Caco-2 (cell line): ENCODE measurements around the gene APC2. TPM values are rescaled to one million over a fixed set of nuclear protein-coding genes. Genes with fewer than 3 reads are reported as not detected.
A peak's percentile ranks its signal among the peaks of the same experiment; 100 is the strongest.

Source experiments
- BruUV-seq: library from RNA; stranded (reverse); fragments of 400-500 nt; replicated peaks from 2 replicates; lab custom pipeline; 2021; lab: Mats Ljungman, UMichigan
- CTCF ChIA-PET: fragments of 300-600 bp; sonication (Branson Sonifier 250); formaldehyde crosslinking; loops from one replicate; lab custom pipeline; 2022; ENCODE audit warnings: antibody characterized with exemption; lab: Charles Lee
- POLR2A ChIA-PET: fragments of 300-600 bp; sonication (Branson Sonifier 250); formaldehyde crosslinking; loops from one replicate; lab custom pipeline; 2022; ENCODE audit warnings: antibody characterized with exemption; lab: Charles Lee
- DNase-seq, 2 experiments: peaks; one replicate each; pipeline versions ENCODE4 v3.0.0 to v3.0.0-alpha.2; 2020 to 2022
- H3K27me3 ChIP-seq: replicated peaks from 2 replicates; pipeline ENCODE4 v1.6.0; 2011; ENCODE audit warnings: low read length; ENCODE audit not compliant: control insufficient read depth, insufficient read depth
- H3K36me3 ChIP-seq: 2 replicates; pipeline ENCODE4 v1.5.1; 2011; ENCODE audit warnings: low read length; ENCODE audit not compliant: control insufficient read depth, insufficient read depth
- H3K4me1 ChIP-seq: fragments of 250-450 bp; sonication (Bioruptor Pico); 2 replicates; pipeline ENCODE4 v1.5.1; 2020; ENCODE audit warnings: mild to moderate bottlenecking
- H3K4me3 ChIP-seq: 2 replicates; pipeline ENCODE4 v1.5.1; 2011; ENCODE audit warnings: low read depth, mild to moderate bottlenecking, control low read depth, low read length
- H3K9me3 ChIP-seq: fragments of 250-450 bp; sonication (Bioruptor Pico); 2 replicates; pipeline ENCODE4 v1.5.1; 2020; ENCODE audit warnings: mild to moderate bottlenecking, moderate library complexity
- H3K27ac Mint-ChIP-seq: one replicate; pipeline ENCODE4 v1.8.0; 2022; ENCODE audit warnings: mixed read lengths; ENCODE audit not compliant: unreplicated experiment
- H3K27me3 Mint-ChIP-seq: one replicate; pipeline ENCODE4 v1.8.0; 2022; ENCODE audit warnings: mixed read lengths; ENCODE audit not compliant: insufficient read depth, unreplicated experiment
- H3K36me3 Mint-ChIP-seq: one replicate; pipeline ENCODE4 v1.8.0; 2022; ENCODE audit warnings: mild to moderate bottlenecking, mixed read lengths; ENCODE audit not compliant: insufficient read depth, unreplicated experiment
- H3K4me1 Mint-ChIP-seq: one replicate; pipeline ENCODE4 v1.8.0; 2022; ENCODE audit warnings: low read depth, mixed read lengths; ENCODE audit not compliant: unreplicated experiment
- H3K4me3 Mint-ChIP-seq: one replicate; pipeline ENCODE4 v1.8.0; 2022; ENCODE audit warnings: mild to moderate bottlenecking, moderate library complexity, mixed read lengths; ENCODE audit not compliant: unreplicated experiment
- H3K9me3 Mint-ChIP-seq: one replicate; pipeline ENCODE4 v1.8.0; 2022; ENCODE audit warnings: mixed read lengths; ENCODE audit not compliant: unreplicated experiment
- intact Hi-C: fragments of 100-400 bp; cut with micrococcal nuclease; formaldehyde crosslinking; loops from one replicate; pipeline ENCODE4 v1.10.0; 2022; ENCODE audit not compliant: unreplicated experiment
- total RNA-seq: library from RNA; stranded (reverse); gene quantifications from 2 replicates; pipeline ENCODE4 v1.2.3, GENCODE V29; 2022
- TF ChIP-seq, protein P1 (sequence below), 2 experiments: fragments of 200-600 bp in 1 of 2; IDR thresholded peaks; 1 replicate in 1 of 2; 2 replicates in 1 of 2; pipeline versions ENCODE4 v1.5.1 to v1.8.0; 2011 to 2022; ENCODE audit warnings: antibody characterized with exemption in 1 of 2, control low read depth in 1 of 2, inconsistent platforms in 1 of 2, low read depth in 1 of 2, low read length in 1 of 2, mild to moderate bottlenecking in 1 of 2, moderate library complexity in 1 of 2; ENCODE audit not compliant: insufficient read depth in 1 of 2, severe bottlenecking in 1 of 2, unreplicated experiment in 1 of 2

APC2 gene
- total RNA-seq, 1 experiment from 2014 or later, result 9.5 TPM

DNA sequence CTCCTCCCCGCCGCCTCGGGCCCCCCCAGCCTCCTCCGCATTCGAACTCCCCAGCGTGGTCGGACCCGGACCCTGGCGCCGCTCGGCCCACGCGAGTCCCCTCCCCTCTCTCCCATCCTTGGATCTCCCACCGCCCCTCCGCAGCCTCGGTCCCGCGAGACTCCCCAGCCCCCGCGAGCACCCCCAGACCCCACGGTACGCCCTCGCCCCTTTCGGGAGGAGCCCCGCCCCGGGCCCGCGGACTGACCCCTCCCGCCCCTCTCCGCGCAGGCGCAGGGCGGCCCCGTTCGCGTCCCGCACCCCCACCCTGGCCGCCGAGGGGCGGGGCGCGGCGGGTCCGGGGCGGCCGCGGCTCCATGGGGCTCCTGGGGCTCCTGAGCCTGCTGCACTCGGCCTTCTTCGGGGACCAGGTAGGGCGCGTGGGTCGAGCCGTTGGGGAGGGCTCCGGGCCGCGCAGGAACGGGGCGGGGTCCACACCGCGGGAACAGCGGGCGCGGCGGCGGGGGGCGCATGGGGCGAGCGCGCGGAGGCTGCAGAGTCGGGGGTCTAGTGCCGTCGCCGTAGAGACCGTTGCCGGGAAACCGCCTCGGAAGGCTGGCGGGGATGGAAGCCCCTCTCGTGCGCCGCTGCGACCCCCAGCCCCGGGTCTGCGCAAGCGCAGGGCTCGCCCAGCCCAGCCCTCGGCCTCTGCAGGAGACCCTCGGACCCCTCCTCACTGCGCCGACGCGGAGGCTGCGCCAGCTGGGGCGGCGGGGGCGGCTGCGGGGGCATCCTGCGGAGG lies 3.8 kb upstream of the APC2 start:
- peak overlapping the region; percentile 76 for H3K4me3 Mint-ChIP-seq
- H3K9me3 Mint-ChIP-seq, result no peaks in the 10 kb centered on the region

DNA sequence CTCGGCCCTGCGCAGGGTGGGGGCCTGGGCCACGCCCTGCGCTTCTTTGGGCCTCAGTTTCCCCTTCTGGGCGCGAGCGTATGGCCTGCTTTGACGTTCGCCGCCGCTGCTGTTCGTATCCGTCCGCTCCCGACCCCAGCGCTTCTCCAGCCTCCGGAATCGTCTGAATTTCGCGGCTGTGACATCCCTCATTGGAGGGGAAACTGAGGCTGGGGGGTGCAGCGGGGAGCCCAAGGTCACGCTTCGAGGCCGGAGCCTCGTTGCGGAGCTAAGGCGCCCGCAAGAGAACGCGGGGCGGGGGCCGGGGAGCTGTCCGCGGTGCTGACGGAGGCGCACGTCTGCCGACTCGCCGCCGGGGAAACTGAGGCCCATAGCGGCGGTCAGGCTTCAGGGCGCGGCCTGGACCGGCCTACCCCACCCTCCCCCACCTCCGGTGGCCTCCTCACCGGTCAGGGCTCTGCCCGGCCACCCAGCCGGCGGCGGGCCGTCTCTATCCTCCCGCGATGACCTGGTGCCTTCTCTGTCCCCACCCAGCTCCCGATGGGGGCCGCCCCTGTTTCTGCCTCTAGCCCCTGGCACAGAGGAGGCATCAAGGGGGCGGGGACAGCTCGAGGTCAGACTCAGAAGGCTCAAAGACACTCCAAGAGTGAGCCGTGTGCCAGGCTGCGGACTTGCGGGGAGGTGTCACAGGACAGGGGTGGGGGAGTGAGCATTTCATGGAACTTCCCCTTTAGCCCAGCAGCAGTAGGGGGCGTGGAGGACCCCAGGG lies 3.0 kb upstream of the APC2 start:
- Mint-ChIP-seq H3K36me3 (peaks cover 39% of the 10 kb centered on the region), H3K27me3 (peaks cover 4% of the 10 kb centered on the region), H3K9me3 (no peaks in the 10 kb centered on the region), H3K4me1 (peaks cover 10% of the 10 kb centered on the region), H3K4me3 (peak overlapping the region; percentile 76), H3K27ac (no peak overlapping the region)
- no peaks in the 10 kb centered on the region for H3K9me3 ChIP-seq
- H3K4me3 ChIP-seq, result peak overlapping the region; percentile 65
- TF ChIP-seq, protein P1, sequence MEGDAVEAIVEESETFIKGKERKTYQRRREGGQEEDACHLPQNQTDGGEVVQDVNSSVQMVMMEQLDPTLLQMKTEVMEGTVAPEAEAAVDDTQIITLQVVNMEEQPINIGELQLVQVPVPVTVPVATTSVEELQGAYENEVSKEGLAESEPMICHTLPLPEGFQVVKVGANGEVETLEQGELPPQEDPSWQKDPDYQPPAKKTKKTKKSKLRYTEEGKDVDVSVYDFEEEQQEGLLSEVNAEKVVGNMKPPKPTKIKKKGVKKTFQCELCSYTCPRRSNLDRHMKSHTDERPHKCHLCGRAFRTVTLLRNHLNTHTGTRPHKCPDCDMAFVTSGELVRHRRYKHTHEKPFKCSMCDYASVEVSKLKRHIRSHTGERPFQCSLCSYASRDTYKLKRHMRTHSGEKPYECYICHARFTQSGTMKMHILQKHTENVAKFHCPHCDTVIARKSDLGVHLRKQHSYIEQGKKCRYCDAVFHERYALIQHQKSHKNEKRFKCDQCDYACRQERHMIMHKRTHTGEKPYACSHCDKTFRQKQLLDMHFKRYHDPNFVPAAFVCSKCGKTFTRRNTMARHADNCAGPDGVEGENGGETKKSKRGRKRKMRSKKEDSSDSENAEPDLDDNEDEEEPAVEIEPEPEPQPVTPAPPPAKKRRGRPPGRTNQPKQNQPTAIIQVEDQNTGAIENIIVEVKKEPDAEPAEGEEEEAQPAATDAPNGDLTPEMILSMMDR (IDR thresholded peaks at IDR 0.05; ENCODE audit: insufficient read depth in 1 of 2, low read depth in 1 of 2, low read length in 1 of 2, severe bottlenecking in 1 of 2, unreplicated experiment in 1 of 2), result no peak
- BruUV-seq, result no TSS peak
- ChIA-PET POLR2A (no interaction called here), CTCF (no interaction called here)
- no peak for DNase-seq
- peaks cover 20% of the 10 kb centered on the region for H3K4me1 ChIP-seq
- no peaks in the 10 kb centered on the region for H3K27me3 ChIP-seq
- no peaks in the 10 kb centered on the region for H3K36me3 ChIP-seq
- intact Hi-C loops, result no loop called here

More for the DNA sequence above, 3.8 kb upstream of the APC2 start:
- peak overlapping the region; percentile 65 for H3K4me3 ChIP-seq
- intact Hi-C loops, result no loop called here
- H3K4me1 Mint-ChIP-seq, result peaks cover 10% of the 10 kb centered on the region
- TF ChIP-seq, protein P1 (IDR thresholded peaks at IDR 0.05; ENCODE audit: insufficient read depth in 1 of 2, low read depth in 1 of 2, low read length in 1 of 2, severe bottlenecking in 1 of 2, unreplicated experiment in 1 of 2), result no peak
- ChIA-PET POLR2A (no interaction called here), CTCF (no interaction called here)
- H3K9me3 ChIP-seq, result no peaks in the 10 kb centered on the region
- peaks cover 42% of the 10 kb centered on the region for H3K36me3 Mint-ChIP-seq
- H3K36me3 ChIP-seq, result no peaks in the 10 kb centered on the region
- BruUV-seq, result no TSS peak
- DNase-seq, result peak; percentile 80 to 87
- peaks cover 20% of the 10 kb centered on the region for H3K4me1 ChIP-seq
- H3K27me3 ChIP-seq, result no peaks in the 10 kb centered on the region
- H3K27ac Mint-ChIP-seq, result peak overlapping the region; percentile 74
- H3K27me3 Mint-ChIP-seq, result peaks cover 4% of the 10 kb centered on the region

DNA sequence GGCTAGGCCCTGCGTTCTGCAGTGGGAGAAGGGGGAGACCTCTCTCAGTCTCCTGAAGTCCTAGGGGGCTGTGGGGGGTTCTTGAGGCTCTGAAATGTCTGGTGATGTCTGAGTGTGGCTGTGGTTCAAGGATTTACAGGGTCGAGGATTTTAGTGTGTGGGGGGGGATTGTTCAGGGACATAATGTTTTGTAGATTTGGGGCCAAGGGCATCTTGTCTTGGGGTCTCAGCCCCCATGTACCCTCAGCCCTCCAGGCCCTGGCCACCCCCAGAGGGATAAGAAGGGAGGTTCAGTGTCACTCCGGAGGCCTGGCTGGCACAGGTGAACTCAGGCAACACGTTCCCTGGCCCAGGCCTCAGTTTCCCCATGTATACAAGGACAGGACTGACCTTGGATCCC lies 2.4 kb upstream of the APC2 start:
- no peak overlapping the region for H3K27ac Mint-ChIP-seq
- no peaks in the 10 kb centered on the region for H3K27me3 ChIP-seq
- H3K4me1 Mint-ChIP-seq, result peaks cover 4% of the 10 kb centered on the region
- no peaks in the 10 kb centered on the region for H3K36me3 ChIP-seq
- TF ChIP-seq, protein P1 (IDR thresholded peaks at IDR 0.05; ENCODE audit: insufficient read depth in 1 of 2, low read depth in 1 of 2, low read length in 1 of 2, severe bottlenecking in 1 of 2, unreplicated experiment in 1 of 2), result no peak
- DNase-seq, result no peak
- BruUV-seq, result no TSS peak
- intact Hi-C loops, result no loop called here
- H3K27me3 Mint-ChIP-seq, result peaks cover 4% of the 10 kb centered on the region
- no peaks in the 10 kb centered on the region for H3K9me3 Mint-ChIP-seq
- CTCF ChIA-PET, result no interaction called here
- H3K36me3 Mint-ChIP-seq, result peaks cover 35% of the 10 kb centered on the region
- H3K4me3 Mint-ChIP-seq, result peak overlapping the region; percentile 76
- H3K9me3 ChIP-seq, result no peaks in the 10 kb centered on the region
- H3K4me1 ChIP-seq, result peaks cover 15% of the 10 kb centered on the region
- no peak overlapping the region for H3K4me3 ChIP-seq
- POLR2A ChIA-PET, result no interaction called here
